H54 (cell line): Measurements from ENCODE around the gene ZNF341.

ENCODE experiments used
- DNase-seq: peaks from one replicate; pipeline ENCODE4 v3.0.0; 2011; ENCODE audit warnings: low spot score, mixed read lengths; ENCODE audit not compliant: insufficient read length
- FAIRE-seq: peaks from 3 replicates; lab custom pipeline; 2011; peaks lifted over from hg19 to GRCh38; lab: Jason Lieb, UNC
- POLR2A ChIP-seq: IDR thresholded peaks from 2 replicates; pipeline ENCODE4 v1.6.1; 2011; ENCODE audit warnings: low read depth, mild to moderate bottlenecking, low read length

ZNF341 gene

GRCh38 chr20:33709905-33710541, 21.8 kb upstream of the ZNF341 start:
- DNase-seq, result no peak
- TF ChIP-seq POLR2A, result no peak
- FAIRE-seq, result no peak

- no peak for TF ChIP-seq POLR2A
- DNase-seq (no peak), FAIRE-seq (no peak)
Observed at GRCh38 chr20:33710681-33711445, 20.9 kb upstream of the ZNF341 start.

- DNase-seq (no peak), FAIRE-seq (no peak)
- TF ChIP-seq POLR2A, result no peak
Observed at GRCh38 chr20:33711446-33711738, 20.4 kb upstream of the ZNF341 start.

GRCh38 chr20:33713865-33714367, 17.9 kb upstream of the ZNF341 start:
- DNase-seq (no peak), FAIRE-seq (no peak)
- no peak for TF ChIP-seq POLR2A

- no peak for TF ChIP-seq POLR2A
- no peak for DNase-seq
- FAIRE-seq, result no peak
Observed at GRCh38 chr20:33716498-33716897, 15.3 kb upstream of the ZNF341 start.

- DNase-seq (no peak), FAIRE-seq (no peak)
- no peak for TF ChIP-seq POLR2A
Observed at GRCh38 chr20:33719277-33719988, 12.4 kb upstream of the ZNF341 start.

- FAIRE-seq (peak; percentile 88), DNase-seq (peak; percentile 99)
- peak; percentile 83 for TF ChIP-seq POLR2A
Observed at GRCh38 chr20:33719989-33720709, 11.6 kb upstream of the ZNF341 start, which contains the start of gene PXMP4. Gene PXMP4, minus strand, starts transcription at chr20:33720310. Its CDS starts 103 bp downstream, at chr20:33720207.

GRCh38 chr20:33721391-33722140, 10.2 kb upstream of the ZNF341 start:
- FAIRE-seq, result no peak
- no peak for TF ChIP-seq POLR2A
- DNase-seq, result no peak

GRCh38 chr20:33724439-33725094, 7.2 kb upstream of the ZNF341 start:
- DNase-seq (no peak), FAIRE-seq (no peak)
- TF ChIP-seq POLR2A, result no peak

- DNase-seq, result no peak
- FAIRE-seq, result no peak
- no peak for TF ChIP-seq POLR2A
Observed at GRCh38 chr20:33725607-33726264, 6.1 kb upstream of the ZNF341 start.

- no peak for TF ChIP-seq POLR2A
- FAIRE-seq (no peak), DNase-seq (no peak)
Observed at GRCh38 chr20:33727115-33727479, 4.7 kb upstream of the ZNF341 start.

- no peak for DNase-seq
- no peak for FAIRE-seq
- no peak for TF ChIP-seq POLR2A
Observed at GRCh38 chr20:33727806-33728205, 4.0 kb upstream of the ZNF341 start.

GRCh38 chr20:33728463-33728862, 3.3 kb upstream of the ZNF341 start:
- FAIRE-seq (no peak), DNase-seq (no peak)
- no peak for TF ChIP-seq POLR2A
